SK-N-SH (cell line): ENCODE results near the gene CCDC107. TPM values are rescaled to one million over a fixed set of nuclear protein-coding genes. Genes with fewer than 3 reads are reported as not detected.
A peak's percentile ranks its signal among the peaks of the same experiment; 100 is the strongest.

Experiments
- CTCF ChIA-PET: fragments of 300-600, 350-600 bp; formaldehyde crosslinking; extraction: SDS; loops from one replicate; lab custom pipeline; 2021; lab: Yijun Ruan, JAX
- POLR2A ChIA-PET: fragments of 350-600 bp; sonication (Branson Sonifier 250); formaldehyde crosslinking; extraction: SDS; loops from one replicate; lab custom pipeline; 2020; ENCODE audit warnings: antibody characterized with exemption, inconsistent platforms; lab: Yijun Ruan, JAX
- DNase-seq: peaks from one replicate; pipeline ENCODE4 v3.0.0; 2012
- H2AFZ ChIP-seq: fragments of 200-600 bp; sonication (generic); 2 replicates; pipeline ENCODE4 v1.8.1; 2016; ENCODE audit warnings: antibody characterized with exemption, mild to moderate bottlenecking, low read depth
- H3F3A ChIP-seq: fragments of 200-600 bp; sonication (generic); replicated peaks from 2 replicates; pipeline ENCODE3; 2016; ENCODE audit warnings: antibody characterized with exemption, mild to moderate bottlenecking; ENCODE audit not compliant: insufficient read depth
- H3K27ac ChIP-seq, 2 experiments: fragments of 200-500 bp in 1 of 2; fragments of 200-600 bp in 1 of 2; sonication (Bioruptor generic) in 1 of 2; sonication (generic), shearing (Covaris generic) in 1 of 2; 2 replicates each; pipeline versions ENCODE4 v1.5.1 to v1.6.1; 2014 to 2016; ENCODE audit warnings: low read depth in 2 of 2, inconsistent platforms in 1 of 2, low read length in 1 of 2, mild to moderate bottlenecking in 1 of 2, mixed read lengths in 1 of 2
- H3K27me3 ChIP-seq: fragments of 200-600 bp; sonication (generic), shearing (Covaris generic); 2 replicates; pipeline ENCODE4 v1.6.1; 2016; ENCODE audit warnings: mixed run types; ENCODE audit not compliant: insufficient read depth
- H3K36me3 ChIP-seq, 2 experiments: fragments of 200-500 bp in 1 of 2; fragments of 200-600 bp in 1 of 2; sonication (Bioruptor generic) in 1 of 2; sonication (generic) in 1 of 2; replicated peaks in 1 of 2; 2 replicates each; pipeline versions ENCODE3 to v1.5.1; 2014 to 2016; ENCODE audit warnings: low read length in 1 of 2, mild to moderate bottlenecking in 1 of 2; ENCODE audit not compliant: insufficient read depth in 2 of 2, control insufficient read depth in 1 of 2
- H3K4me1 ChIP-seq, 2 experiments: fragments of 200-500 bp in 1 of 2; fragments of 200-600 bp in 1 of 2; sonication (Bioruptor generic) in 1 of 2; sonication (generic), shearing (Covaris generic) in 1 of 2; 2 replicates each; pipeline versions ENCODE4 v1.5.1 to v1.6.1; 2014 to 2016; ENCODE audit warnings: low read depth in 1 of 2, low read length in 1 of 2, mixed run types in 1 of 2; ENCODE audit not compliant: insufficient read depth in 2 of 2, control insufficient read depth in 1 of 2
- H3K4me2 ChIP-seq: fragments of 200-600 bp; sonication (generic), shearing (Covaris generic); 2 replicates; pipeline ENCODE4 v1.6.1; 2017; ENCODE audit warnings: mixed run types
- H3K4me3 ChIP-seq, 2 experiments: fragments of 200-500 bp in 1 of 2; fragments of 200-600 bp in 1 of 2; sonication (Bioruptor generic) in 1 of 2; sonication (generic), shearing (Covaris generic) in 1 of 2; 2 replicates each; pipeline versions ENCODE4 v1.5.1 to v1.8.1; 2014 to 2016; ENCODE audit warnings: low read depth in 2 of 2, inconsistent platforms in 1 of 2, low read length in 1 of 2, mild to moderate bottlenecking in 1 of 2, mixed read lengths in 1 of 2, moderate library complexity in 1 of 2
- H3K79me2 ChIP-seq: fragments of 200-600 bp; sonication (generic); 2 replicates; pipeline ENCODE4 v1.8.1; 2017; ENCODE audit warnings: mild to moderate bottlenecking; ENCODE audit not compliant: insufficient read depth
- H3K9ac ChIP-seq: fragments of 200-600 bp; sonication (generic); 2 replicates; pipeline ENCODE4 v1.6.1; 2017; ENCODE audit warnings: mixed run types
- H3K9me2 ChIP-seq: fragments of 200-600 bp; sonication (generic); 2 replicates; pipeline ENCODE4 v1.6.1; 2017; ENCODE audit warnings: mixed run types
- H3K9me3 ChIP-seq: fragments of 200-600 bp; sonication (generic); 2 replicates; pipeline ENCODE4 v1.6.1; 2017; ENCODE audit warnings: mixed run types, mild to moderate bottlenecking, moderate library complexity
- H4K20me1 ChIP-seq: fragments of 200-600 bp; sonication (generic); 2 replicates; pipeline ENCODE4 v1.6.1; 2017; ENCODE audit warnings: mild to moderate bottlenecking, mixed run types; ENCODE audit not compliant: insufficient read depth
- EP300 ChIP-seq, 2 experiments: IDR thresholded peaks; 2 replicates each; pipeline versions ENCODE4 v1.4.0 to v1.6.1; 2012; ENCODE audit warnings: borderline replicate concordance in 1 of 2, low read depth in 1 of 2, low read length in 1 of 2
- GABPA ChIP-seq: IDR thresholded peaks from 2 replicates; pipeline ENCODE4 v1.4.0; 2012; ENCODE audit warnings: low read depth, mild to moderate bottlenecking
- GATA2 ChIP-seq: sonication (generic); formaldehyde crosslinking; IDR thresholded peaks from 2 replicates; pipeline ENCODE4 v1.5.0; 2020; ENCODE audit warnings: mild to moderate bottlenecking, missing genetic modification reagents
- IRF3 ChIP-seq: fragments of 150-350 bp; IDR thresholded peaks from 2 replicates; pipeline ENCODE4 v1.6.1; 2016; ENCODE audit warnings: mild to moderate bottlenecking, low read depth, low read length
- JUND ChIP-seq: IDR thresholded peaks from 2 replicates; pipeline ENCODE4 v1.4.0; 2012
- MXI1 ChIP-seq: IDR thresholded peaks from 2 replicates; pipeline ENCODE4 v1.6.1; 2012; ENCODE audit warnings: mild to moderate bottlenecking, low read depth, low read length, improper control_type of control experiment
- NRF1 ChIP-seq: IDR thresholded peaks from 2 replicates; pipeline ENCODE4 v1.6.1; 2012; ENCODE audit warnings: low read depth, mild to moderate bottlenecking, low read length
- PBX3 ChIP-seq: IDR thresholded peaks from 2 replicates; pipeline ENCODE4; 2012
- POLR2AphosphoS5 ChIP-seq: IDR thresholded peaks from 2 replicates; pipeline ENCODE4 v1.6.1; 2012; ENCODE audit warnings: low read depth, low read length
- RXRA ChIP-seq: IDR thresholded peaks from 2 replicates; pipeline ENCODE4 v1.4.0; 2012; ENCODE audit warnings: low read depth, mild to moderate bottlenecking, borderline replicate concordance
- SIN3A ChIP-seq: IDR thresholded peaks from 2 replicates; pipeline ENCODE4 v1.6.1; 2012; ENCODE audit warnings: low read depth, mild to moderate bottlenecking, low read length, moderate library complexity, borderline replicate concordance
- TAF1 ChIP-seq: IDR thresholded peaks from 2 replicates; pipeline ENCODE4 v1.6.1; 2012; ENCODE audit warnings: low read depth, mild to moderate bottlenecking, low read length, moderate library complexity, borderline replicate concordance
- TEAD4 ChIP-seq: IDR thresholded peaks from 2 replicates; pipeline ENCODE4 v1.4.0; 2012; ENCODE audit warnings: mild to moderate bottlenecking, borderline replicate concordance; ENCODE audit not compliant: insufficient read depth
- YY1 ChIP-seq: IDR thresholded peaks from 2 replicates; pipeline ENCODE4 v1.4.0; 2012; ENCODE audit warnings: low read depth, mild to moderate bottlenecking
- WGBS: methylation state at CpG from one replicate; pipeline ENCODE4 v1.1.6; 2017; ENCODE audit warnings: low lambda C conversion rate; 5-methylcytosine and 5-hydroxymethylcytosine counted together
- polyA plus RNA-seq, 3 experiments: library from polyadenylated mRNA; depleted of rRNA; stranded (reverse); fragments of >200 nt; gene quantifications; 2 replicates each; pipeline ENCODE4 v1.2.3, GENCODE V29; 2012
- TF ChIP-seq, protein P1 (sequence below): IDR thresholded peaks from 2 replicates; pipeline ENCODE4 v1.4.0; 2012; ENCODE audit warnings: low read depth, borderline replicate concordance
- TF ChIP-seq, protein P2 (sequence below): IDR thresholded peaks from 2 replicates; pipeline ENCODE4 v1.4.0; 2012; ENCODE audit warnings: low read depth, borderline replicate concordance
- TF ChIP-seq, protein P3 (sequence below): IDR thresholded peaks from 2 replicates; pipeline ENCODE4 v1.6.1; 2012; ENCODE audit warnings: mild to moderate bottlenecking, low read depth, low read length, moderate library complexity
- TF ChIP-seq, protein P4 (sequence below): IDR thresholded peaks from 2 replicates; pipeline ENCODE4 v1.4.0; 2012; ENCODE audit warnings: low read depth

The CCDC107 gene
- polyA plus RNA-seq, 1 of the 3 experiments (the other 2 are of a cell fraction), result 22.0 TPM

- TF ChIP-seq RXRA (no peak), EP300 (IDR thresholded peaks at IDR 0.05; ENCODE audit: borderline replicate concordance in 1 of 2, low read depth in 1 of 2, low read length in 1 of 2) (no peak), NRF1 (no peak), PBX3 (no peak), YY1 (no peak), POLR2AphosphoS5 (no peak), GATA2 (CRISPR knock-in tag) (no peak), MXI1 (no peak), JUND (no peak), SIN3A (no peak), IRF3 (no peak), TEAD4 (no peak), GABPA (no peak), TAF1 (no peak)
- TF ChIP-seq, protein P1, sequence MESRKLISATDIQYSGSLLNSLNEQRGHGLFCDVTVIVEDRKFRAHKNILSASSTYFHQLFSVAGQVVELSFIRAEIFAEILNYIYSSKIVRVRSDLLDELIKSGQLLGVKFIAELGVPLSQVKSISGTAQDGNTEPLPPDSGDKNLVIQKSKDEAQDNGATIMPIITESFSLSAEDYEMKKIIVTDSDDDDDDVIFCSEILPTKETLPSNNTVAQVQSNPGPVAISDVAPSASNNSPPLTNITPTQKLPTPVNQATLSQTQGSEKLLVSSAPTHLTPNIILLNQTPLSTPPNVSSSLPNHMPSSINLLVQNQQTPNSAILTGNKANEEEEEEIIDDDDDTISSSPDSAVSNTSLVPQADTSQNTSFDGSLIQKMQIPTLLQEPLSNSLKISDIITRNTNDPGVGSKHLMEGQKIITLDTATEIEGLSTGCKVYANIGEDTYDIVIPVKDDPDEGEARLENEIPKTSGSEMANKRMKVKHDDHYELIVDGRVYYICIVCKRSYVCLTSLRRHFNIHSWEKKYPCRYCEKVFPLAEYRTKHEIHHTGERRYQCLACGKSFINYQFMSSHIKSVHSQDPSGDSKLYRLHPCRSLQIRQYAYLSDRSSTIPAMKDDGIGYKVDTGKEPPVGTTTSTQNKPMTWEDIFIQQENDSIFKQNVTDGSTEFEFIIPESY, result no peak
- TF ChIP-seq, protein P2, sequence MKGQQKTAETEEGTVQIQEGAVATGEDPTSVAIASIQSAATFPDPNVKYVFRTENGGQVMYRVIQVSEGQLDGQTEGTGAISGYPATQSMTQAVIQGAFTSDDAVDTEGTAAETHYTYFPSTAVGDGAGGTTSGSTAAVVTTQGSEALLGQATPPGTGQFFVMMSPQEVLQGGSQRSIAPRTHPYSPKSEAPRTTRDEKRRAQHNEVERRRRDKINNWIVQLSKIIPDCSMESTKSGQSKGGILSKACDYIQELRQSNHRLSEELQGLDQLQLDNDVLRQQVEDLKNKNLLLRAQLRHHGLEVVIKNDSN, result no peak
- TF ChIP-seq, protein P3, sequence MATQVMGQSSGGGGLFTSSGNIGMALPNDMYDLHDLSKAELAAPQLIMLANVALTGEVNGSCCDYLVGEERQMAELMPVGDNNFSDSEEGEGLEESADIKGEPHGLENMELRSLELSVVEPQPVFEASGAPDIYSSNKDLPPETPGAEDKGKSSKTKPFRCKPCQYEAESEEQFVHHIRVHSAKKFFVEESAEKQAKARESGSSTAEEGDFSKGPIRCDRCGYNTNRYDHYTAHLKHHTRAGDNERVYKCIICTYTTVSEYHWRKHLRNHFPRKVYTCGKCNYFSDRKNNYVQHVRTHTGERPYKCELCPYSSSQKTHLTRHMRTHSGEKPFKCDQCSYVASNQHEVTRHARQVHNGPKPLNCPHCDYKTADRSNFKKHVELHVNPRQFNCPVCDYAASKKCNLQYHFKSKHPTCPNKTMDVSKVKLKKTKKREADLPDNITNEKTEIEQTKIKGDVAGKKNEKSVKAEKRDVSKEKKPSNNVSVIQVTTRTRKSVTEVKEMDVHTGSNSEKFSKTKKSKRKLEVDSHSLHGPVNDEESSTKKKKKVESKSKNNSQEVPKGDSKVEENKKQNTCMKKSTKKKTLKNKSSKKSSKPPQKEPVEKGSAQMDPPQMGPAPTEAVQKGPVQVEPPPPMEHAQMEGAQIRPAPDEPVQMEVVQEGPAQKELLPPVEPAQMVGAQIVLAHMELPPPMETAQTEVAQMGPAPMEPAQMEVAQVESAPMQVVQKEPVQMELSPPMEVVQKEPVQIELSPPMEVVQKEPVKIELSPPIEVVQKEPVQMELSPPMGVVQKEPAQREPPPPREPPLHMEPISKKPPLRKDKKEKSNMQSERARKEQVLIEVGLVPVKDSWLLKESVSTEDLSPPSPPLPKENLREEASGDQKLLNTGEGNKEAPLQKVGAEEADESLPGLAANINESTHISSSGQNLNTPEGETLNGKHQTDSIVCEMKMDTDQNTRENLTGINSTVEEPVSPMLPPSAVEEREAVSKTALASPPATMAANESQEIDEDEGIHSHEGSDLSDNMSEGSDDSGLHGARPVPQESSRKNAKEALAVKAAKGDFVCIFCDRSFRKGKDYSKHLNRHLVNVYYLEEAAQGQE, result no peak
- TF ChIP-seq, protein P4, sequence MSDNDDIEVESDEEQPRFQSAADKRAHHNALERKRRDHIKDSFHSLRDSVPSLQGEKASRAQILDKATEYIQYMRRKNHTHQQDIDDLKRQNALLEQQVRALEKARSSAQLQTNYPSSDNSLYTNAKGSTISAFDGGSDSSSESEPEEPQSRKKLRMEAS, result no peak
- peaks cover 30% of the 10 kb centered on the region for H4K20me1 ChIP-seq
- no peaks in the 10 kb centered on the region for H3K9me2 ChIP-seq
- no peak overlapping the region for H3K4me3 ChIP-seq
- peaks cover 9% of the 10 kb centered on the region; the same call in 1 of the 2 replicates for H3K79me2 ChIP-seq
- ChIA-PET POLR2A (no interaction called here), CTCF (no interaction called here)
- H3K4me2 ChIP-seq, result no peak overlapping the region
- DNase-seq, result no peak
- H3K36me3 ChIP-seq, result peaks cover 27 to 31% of the 10 kb centered on the region in 2 experiments
- peaks cover 0 to 4% of the 10 kb centered on the region in 2 experiments; a peak in 1 of 4 replicates for H3K4me1 ChIP-seq
- peaks cover 44% of the 10 kb centered on the region for H3F3A ChIP-seq
- 71% methylated on average over 3 of the region's 3 CpGs for WGBS
- peak overlapping the region in 1 of 2 experiments; percentile 28; a peak in 1 of 4 replicates for H3K27ac ChIP-seq
- H3K9me3 ChIP-seq, result no peaks in the 10 kb centered on the region
- H3K9ac ChIP-seq, result no peak overlapping the region
- H3K27me3 ChIP-seq, result no peaks in the 10 kb centered on the region
- no peak overlapping the region for H2AFZ ChIP-seq
Measured at GRCh38 chr9:35681341-35682002, 23.4 kb downstream of the CCDC107 start.
